ENCODE data around the gene PEX3.
"Not testable (repeated sequence)": the region's sequence is repeated elsewhere in the genome, so short reads cannot be mapped to it uniquely, and the experiment has no call there.

The PEX3 gene

GRCh38 chr6:143419526-143419925 lies 31.1 kb upstream of the PEX3 start:
- Histone ChIP-seq H3K9me3 (ENCODE audit: insufficient read depth, low read depth, low read length) (no peaks in the 10 kb centered on the region), H3K4me3 (ENCODE audit: low read length) (no peak overlapping the region), H3K9ac (ENCODE audit: low read depth, low read length) (no peak overlapping the region), H3K4me1 (ENCODE audit: insufficient read depth, low read length) (no peaks in the 10 kb centered on the region), H3K36me3 (ENCODE audit: insufficient read depth, low read length) (no peaks in the 10 kb centered on the region), H3K27me3 (ENCODE audit: insufficient read depth, low read length) (no peaks in the 10 kb centered on the region), H3K27ac (ENCODE audit: low read depth, low read length) (no peak overlapping the region)
- WGBS: 91% methylated on average over 6 of the region's 6 CpGs

- Histone ChIP-seq H3K4me3 (ENCODE audit: low read length) (no peak overlapping the region), H3K4me1 (ENCODE audit: insufficient read depth, low read length) (no peaks in the 10 kb centered on the region), H3K27ac (ENCODE audit: low read depth, low read length) (no peak overlapping the region), H3K36me3 (ENCODE audit: insufficient read depth, low read length) (peaks cover 23% of the 10 kb centered on the region), H3K9me3 (ENCODE audit: insufficient read depth, low read depth, low read length) (no peaks in the 10 kb centered on the region), H3K27me3 (ENCODE audit: insufficient read depth, low read length) (no peaks in the 10 kb centered on the region), H3K9ac (ENCODE audit: low read depth, low read length) (no peak overlapping the region)
- 95% methylated on average over 2 of the region's 2 CpGs for WGBS
These were observed 24.6 kb upstream of the PEX3 start for GRCh38 chr6:143426026-143426425.

- Histone ChIP-seq H3K9me3 (ENCODE audit: insufficient read depth, low read depth, low read length) (no peaks in the 10 kb centered on the region), H3K27me3 (ENCODE audit: insufficient read depth, low read length) (no peaks in the 10 kb centered on the region), H3K4me3 (ENCODE audit: low read length) (no peak overlapping the region), H3K36me3 (ENCODE audit: insufficient read depth, low read length) (peaks cover 36% of the 10 kb centered on the region), H3K4me1 (ENCODE audit: insufficient read depth, low read length) (no peaks in the 10 kb centered on the region), H3K27ac (ENCODE audit: low read depth, low read length) (no peak overlapping the region), H3K9ac (ENCODE audit: low read depth, low read length) (no peak overlapping the region)
- 22% methylated on average over 4 of the region's 4 CpGs for WGBS
These were observed 23.3 kb upstream of the PEX3 start for GRCh38 chr6:143427109-143427817.

GRCh38 chr6:143429970-143430369 lies 20.6 kb upstream of the PEX3 start:
- Histone ChIP-seq H3K4me3 (ENCODE audit: low read length) (no peak overlapping the region), H3K27ac (ENCODE audit: low read depth, low read length) (no peak overlapping the region), H3K9ac (ENCODE audit: low read depth, low read length) (no peak overlapping the region), H3K36me3 (ENCODE audit: insufficient read depth, low read length) (peaks cover 57% of the 10 kb centered on the region), H3K27me3 (ENCODE audit: insufficient read depth, low read length) (no peaks in the 10 kb centered on the region), H3K9me3 (ENCODE audit: insufficient read depth, low read depth, low read length) (no peaks in the 10 kb centered on the region), H3K4me1 (ENCODE audit: insufficient read depth, low read length) (no peaks in the 10 kb centered on the region)
- WGBS: 89% methylated on average over 4 of the region's 4 CpGs

GRCh38 chr6:143431226-143431625 lies 19.4 kb upstream of the PEX3 start:
- Histone ChIP-seq H3K27ac (ENCODE audit: low read depth, low read length) (no peak overlapping the region), H3K9ac (ENCODE audit: low read depth, low read length) (no peak overlapping the region), H3K27me3 (ENCODE audit: insufficient read depth, low read length) (no peaks in the 10 kb centered on the region), H3K9me3 (ENCODE audit: insufficient read depth, low read depth, low read length) (no peaks in the 10 kb centered on the region), H3K36me3 (ENCODE audit: insufficient read depth, low read length) (peaks cover 67% of the 10 kb centered on the region), H3K4me1 (ENCODE audit: insufficient read depth, low read length) (no peaks in the 10 kb centered on the region), H3K4me3 (ENCODE audit: low read length) (no peak overlapping the region)
- WGBS: 92% methylated on average over 1 of the region's 1 CpG

GRCh38 chr6:143432588-143432987 lies 18.0 kb upstream of the PEX3 start:
- H3K4me1 ChIP-seq (ENCODE audit: insufficient read depth, low read length): no peaks in the 10 kb centered on the region
- WGBS: 100% methylated on average over 3 of the region's 4 CpGs
- H3K27ac ChIP-seq (ENCODE audit: low read depth, low read length): no peak overlapping the region
- H3K9me3 ChIP-seq (ENCODE audit: insufficient read depth, low read depth, low read length): no peaks in the 10 kb centered on the region
- peaks cover 78% of the 10 kb centered on the region for H3K36me3 ChIP-seq (ENCODE audit: insufficient read depth, low read length)
- no peak overlapping the region for H3K9ac ChIP-seq (ENCODE audit: low read depth, low read length)
- no peak overlapping the region for H3K4me3 ChIP-seq (ENCODE audit: low read length)
- H3K27me3 ChIP-seq (ENCODE audit: insufficient read depth, low read length): no peaks in the 10 kb centered on the region

- Histone ChIP-seq H3K27me3 (ENCODE audit: insufficient read depth, low read length) (no peaks in the 10 kb centered on the region), H3K9ac (ENCODE audit: low read depth, low read length) (no peak overlapping the region), H3K9me3 (ENCODE audit: insufficient read depth, low read depth, low read length) (no peaks in the 10 kb centered on the region), H3K27ac (ENCODE audit: low read depth, low read length) (no peak overlapping the region), H3K36me3 (ENCODE audit: insufficient read depth, low read length) (peaks cover 55% of the 10 kb centered on the region), H3K4me1 (ENCODE audit: insufficient read depth, low read length) (peaks cover 7% of the 10 kb centered on the region; the same call in 1 of the 2 replicates), H3K4me3 (ENCODE audit: low read length) (no peak overlapping the region)
- 98% methylated on average over 2 of the region's 2 CpGs for WGBS
These were observed 9.6 kb upstream of the PEX3 start for GRCh38 chr6:143441010-143441409.

- Histone ChIP-seq H3K4me3 (ENCODE audit: low read length) (no peak overlapping the region), H3K36me3 (ENCODE audit: insufficient read depth, low read length) (peaks cover 46% of the 10 kb centered on the region), H3K27ac (ENCODE audit: low read depth, low read length) (no peak overlapping the region), H3K9ac (ENCODE audit: low read depth, low read length) (no peak overlapping the region), H3K4me1 (ENCODE audit: insufficient read depth, low read length) (peaks cover 7% of the 10 kb centered on the region; the same call in 1 of the 2 replicates), H3K27me3 (ENCODE audit: insufficient read depth, low read length) (no peaks in the 10 kb centered on the region), H3K9me3 (ENCODE audit: insufficient read depth, low read depth, low read length) (no peaks in the 10 kb centered on the region)
- 88% methylated on average over 7 of the region's 8 CpGs for WGBS
These were observed 8.7 kb upstream of the PEX3 start for GRCh38 chr6:143441680-143442545.

GRCh38 chr6:143443096-143443495 lies 7.5 kb upstream of the PEX3 start:
- H3K36me3 ChIP-seq (ENCODE audit: insufficient read depth, low read length): peaks cover 34% of the 10 kb centered on the region
- H3K27me3 ChIP-seq (ENCODE audit: insufficient read depth, low read length): no peaks in the 10 kb centered on the region
- no peaks in the 10 kb centered on the region for H3K9me3 ChIP-seq (ENCODE audit: insufficient read depth, low read depth, low read length)
- WGBS: 100% methylated on average over 2 of the region's 2 CpGs
- H3K4me1 ChIP-seq (ENCODE audit: insufficient read depth, low read length): peaks cover 7% of the 10 kb centered on the region; the same call in 1 of the 2 replicates
- H3K9ac ChIP-seq (ENCODE audit: low read depth, low read length): no peak overlapping the region
- no peak overlapping the region for H3K27ac ChIP-seq (ENCODE audit: low read depth, low read length)
- H3K4me3 ChIP-seq (ENCODE audit: low read length): no peak overlapping the region

GRCh38 chr6:143447865-143448264 lies 2.7 kb upstream of the PEX3 start:
- not testable (repeated sequence) for H3K9ac ChIP-seq (ENCODE audit: low read depth, low read length); H3K27ac ChIP-seq (ENCODE audit: low read depth, low read length); H3K9me3 ChIP-seq (ENCODE audit: insufficient read depth, low read depth, low read length); H3K36me3 ChIP-seq (ENCODE audit: insufficient read depth, low read length); H3K27me3 ChIP-seq (ENCODE audit: insufficient read depth, low read length); H3K4me3 ChIP-seq (ENCODE audit: low read length)
- WGBS: 91% methylated on average over 1 of the region's 2 CpGs
- H3K4me1 ChIP-seq (ENCODE audit: insufficient read depth, low read length): peaks cover 11% of the 10 kb centered on the region; the same call in 1 of the 2 replicates

- WGBS: 79% methylated on average over 6 of the region's 6 CpGs
- peak overlapping the region; percentile 94 for H3K9ac ChIP-seq (ENCODE audit: low read depth, low read length)
- H3K36me3 ChIP-seq (ENCODE audit: insufficient read depth, low read length): 0 out of 2 replicates have a peak, but pooled peaks cover under 1% of the 10 kb centered on the region
- peak overlapping the region; percentile 82 for H3K4me3 ChIP-seq (ENCODE audit: low read length)
- H3K27me3 ChIP-seq (ENCODE audit: insufficient read depth, low read length): no peaks in the 10 kb centered on the region
- H3K9me3 ChIP-seq (ENCODE audit: insufficient read depth, low read depth, low read length): no peaks in the 10 kb centered on the region
- H3K4me1 ChIP-seq (ENCODE audit: insufficient read depth, low read length): peaks cover 6% of the 10 kb centered on the region; the same call in 1 of the 2 replicates
- no peak overlapping the region for H3K27ac ChIP-seq (ENCODE audit: low read depth, low read length)
These were observed 1.4 kb upstream of the PEX3 start for GRCh38 chr6:143449082-143449713.

Measured in HUES64 (cell line).